ENCODE results near the gene GRID1. TPM values are rescaled to one million over a fixed set of nuclear protein-coding genes. Genes with fewer than 3 reads are reported as not detected.

GRID1 gene
- total RNA-seq, 1 donor from 2014 or later, result 1.4 TPM

- no peak for DNase-seq (ENCODE audit: low spot score in 2 of 2)
- intact Hi-C loops (cut with DNase I), result no loop called here
- Histone ChIP-seq H3K36me3 (no peaks in the 10 kb centered on the region), H3K4me1 (no peaks in the 10 kb centered on the region), H3K27me3 (no peaks in the 10 kb centered on the region), H3K27ac (no peak overlapping the region), H3K9me3 (no peaks in the 10 kb centered on the region), H3K4me3 (no peak overlapping the region)
- no peak for TF ChIP-seq CTCF (IDR thresholded peaks at IDR 0.05)
Measured at GRCh38 chr10:85602306-85602705, 764.3 kb downstream of the GRID1 start.

- intact Hi-C loops (cut with DNase I), result no loop called here
- Histone ChIP-seq H3K4me3 (no peak overlapping the region), H3K36me3 (no peaks in the 10 kb centered on the region), H3K9me3 (no peaks in the 10 kb centered on the region), H3K27me3 (no peaks in the 10 kb centered on the region), H3K4me1 (no peaks in the 10 kb centered on the region), H3K27ac (no peak overlapping the region)
- no peak for TF ChIP-seq CTCF (IDR thresholded peaks at IDR 0.05)
- DNase-seq (ENCODE audit: low spot score in 2 of 2), result no peak
Measured at GRCh38 chr10:85601526-85601925, 765.1 kb downstream of the GRID1 start.

- Histone ChIP-seq H3K27ac (no peak overlapping the region), H3K9me3 (no peaks in the 10 kb centered on the region), H3K36me3 (no peaks in the 10 kb centered on the region), H3K4me3 (no peak overlapping the region), H3K4me1 (no peaks in the 10 kb centered on the region), H3K27me3 (no peaks in the 10 kb centered on the region)
- DNase-seq (ENCODE audit: low spot score in 2 of 2), result no peak
- intact Hi-C loops (cut with DNase I), result no loop called here
- no peak for TF ChIP-seq CTCF (IDR thresholded peaks at IDR 0.05)
Measured at GRCh38 chr10:85600744-85601081, 765.9 kb downstream of the GRID1 start.

GRCh38 chr10:85600026-85600743, 766.4 kb downstream of the GRID1 start:
- no peak overlapping the region for H3K27ac ChIP-seq
- H3K27me3 ChIP-seq, result no peaks in the 10 kb centered on the region
- intact Hi-C loops (cut with DNase I), result no loop called here
- TF ChIP-seq CTCF (IDR thresholded peaks at IDR 0.05), result no peak
- no peaks in the 10 kb centered on the region for H3K36me3 ChIP-seq
- no peak for DNase-seq (ENCODE audit: low spot score in 2 of 2)
- no peak overlapping the region for H3K4me3 ChIP-seq
- H3K9me3 ChIP-seq, result no peaks in the 10 kb centered on the region
- H3K4me1 ChIP-seq, result no peaks in the 10 kb centered on the region

GRCh38 chr10:85599081-85599480, 767.5 kb downstream of the GRID1 start:
- Histone ChIP-seq H3K4me1 (no peaks in the 10 kb centered on the region), H3K9me3 (no peaks in the 10 kb centered on the region), H3K27me3 (no peaks in the 10 kb centered on the region), H3K27ac (no peak overlapping the region), H3K36me3 (no peaks in the 10 kb centered on the region), H3K4me3 (no peak overlapping the region)
- intact Hi-C loops (cut with DNase I), result no loop called here
- no peak for DNase-seq (ENCODE audit: low spot score in 2 of 2)
- no peak for TF ChIP-seq CTCF (IDR thresholded peaks at IDR 0.05)

- Histone ChIP-seq H3K27me3 (no peaks in the 10 kb centered on the region), H3K4me3 (no peak overlapping the region), H3K36me3 (no peaks in the 10 kb centered on the region), H3K9me3 (no peaks in the 10 kb centered on the region), H3K27ac (no peak overlapping the region), H3K4me1 (no peaks in the 10 kb centered on the region)
- DNase-seq (ENCODE audit: low spot score in 2 of 2), result no peak
- intact Hi-C loops (cut with DNase I), result no loop called here
- TF ChIP-seq CTCF (IDR thresholded peaks at IDR 0.05), result no peak
Measured at GRCh38 chr10:85598646-85599045, 767.9 kb downstream of the GRID1 start.
